ENCODE measurements around the gene SPC24. TPM values are rescaled to one million over a fixed set of nuclear protein-coding genes. Genes with fewer than 3 reads are reported as not detected.
"Not testable (repeated sequence)": the region's sequence is repeated elsewhere in the genome, so short reads cannot be mapped to it uniquely, and the experiment has no call there.

SPC24 gene
- total RNA-seq, 2 experiments from 2014 or later: 37.7 to 37.9 TPM

GRCh38 chr19:11138601-11139300 lies 16.8 kb downstream of the SPC24 start:
- CTCF ChIA-PET: interaction anchor here (0.8 to 2.3 kb wide), 3 partner anchors 12 to 19 kb away, joined by 3 to 4 read pairs (median 4); no protein-coding TSS in a partner anchor
- POLR2A ChIA-PET: interaction anchor here (0.6 kb wide), 1 partner anchor 111 kb away, joined by 5 read pairs; no protein-coding TSS in a partner anchor

DNA sequence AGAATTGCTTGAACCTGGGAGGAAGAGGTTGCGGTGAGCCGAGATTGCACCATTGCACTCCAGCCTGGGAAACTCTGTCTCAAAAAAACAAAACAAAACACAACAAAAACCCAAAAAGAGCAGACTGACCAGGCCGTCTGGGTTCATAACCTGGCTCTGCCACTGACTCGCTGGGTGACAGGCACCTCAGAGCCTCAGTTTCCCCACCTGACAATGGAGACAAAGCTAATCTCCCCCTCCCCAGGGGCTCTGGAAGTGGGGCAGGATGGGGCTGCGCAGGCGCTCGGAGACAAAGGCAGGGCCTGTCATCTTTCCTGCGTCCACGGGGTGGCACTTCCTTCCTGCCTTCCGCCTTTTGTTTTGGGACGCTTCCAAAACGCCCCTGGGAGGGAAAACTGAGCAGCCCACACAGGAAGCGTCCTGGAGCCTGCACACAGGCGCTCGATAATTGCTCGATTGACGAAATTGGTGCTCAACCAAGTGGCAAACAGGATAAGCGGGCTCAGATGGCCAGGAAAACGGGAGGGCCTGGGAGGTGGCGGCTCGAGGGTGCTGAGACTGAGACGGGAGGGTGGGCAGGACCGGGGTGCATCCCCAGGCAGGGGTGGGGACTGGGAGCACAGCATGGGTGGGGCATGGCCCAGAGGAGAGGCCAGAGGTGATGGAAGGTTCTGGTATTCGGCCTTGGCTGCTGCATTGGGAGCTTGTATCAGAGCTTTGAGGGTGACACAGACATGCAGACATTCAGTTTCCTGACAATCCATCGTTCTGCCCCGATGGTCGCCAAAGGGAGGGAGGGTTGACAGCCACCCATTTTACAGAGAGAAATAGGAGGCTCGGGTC lies 17.8 kb downstream of the SPC24 start:
- ChIA-PET POLR2A (interaction anchor here (0.6 kb wide), 1 partner anchor 112 kb away, joined by 5 read pairs; no protein-coding TSS in a partner anchor), CTCF (interaction anchor here (0.6 to 2.3 kb wide), 4 partner anchors 11 to 394 kb away, joined by 3 to 6 read pairs (median 4); partner anchors contain the start of gene SPC24)

DNA sequence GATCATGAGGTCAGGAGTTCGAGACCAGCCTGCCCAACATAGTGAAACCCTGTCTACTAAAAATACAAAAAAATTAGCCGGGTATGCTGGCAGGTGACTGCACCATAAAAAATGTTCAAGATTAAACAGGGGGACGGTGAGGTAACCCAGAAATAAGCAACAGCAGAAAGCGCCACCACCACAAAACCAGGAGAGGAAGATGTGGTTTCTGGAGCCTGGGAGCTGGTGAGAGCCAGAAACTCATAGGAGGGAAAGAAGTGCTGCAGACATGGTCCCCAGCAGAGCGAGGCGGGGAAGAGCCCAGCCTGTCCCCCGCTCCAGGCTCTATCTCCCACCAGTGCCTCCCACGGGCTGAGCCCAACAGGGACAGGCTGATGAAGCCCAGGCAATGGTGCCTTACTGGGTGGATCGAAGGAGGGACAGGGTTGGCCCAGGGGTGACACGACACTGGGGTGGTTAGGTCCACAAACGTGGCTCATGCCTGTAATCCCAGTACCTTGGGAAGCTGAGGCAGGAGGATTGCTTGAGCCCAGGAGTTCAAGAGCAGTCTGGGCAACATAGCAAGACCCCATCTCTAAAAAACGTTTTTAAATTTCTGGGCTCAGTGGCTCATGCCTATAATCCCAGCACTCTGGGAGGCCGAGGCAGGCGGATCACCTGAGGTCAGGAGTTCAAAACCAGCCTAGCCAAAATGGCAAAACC lies 19.0 kb downstream of the SPC24 start:
- ChIA-PET POLR2A (no interaction called here), CTCF (interaction anchor here (0.6 to 1.8 kb wide), 3 partner anchors 10 to 56 kb away, joined by 3 to 6 read pairs (median 4); partner anchors contain the start of gene SPC24)

DNA sequence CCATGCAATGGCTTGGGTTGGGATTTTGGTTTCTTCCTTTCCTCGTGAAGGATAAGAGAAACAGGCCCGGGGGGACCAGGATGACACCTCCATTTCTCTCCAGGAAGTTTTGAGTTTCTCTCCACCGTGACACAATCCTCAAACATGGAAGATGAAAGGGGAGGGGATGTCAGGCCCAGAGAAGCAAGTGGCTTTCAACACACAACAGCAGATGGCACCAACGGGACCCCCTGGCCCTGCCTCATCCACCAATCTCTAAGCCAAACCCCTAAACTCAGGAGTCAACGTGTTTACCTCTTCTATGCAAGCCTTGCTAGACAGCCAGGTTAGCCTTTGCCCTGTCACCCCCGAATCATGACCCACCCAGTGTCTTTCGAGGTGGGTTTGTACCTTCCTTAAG lies 24.1 kb downstream of the SPC24 start:
- ChIA-PET CTCF (interaction anchor here (0.6 kb wide), 1 partner anchor 38 kb away, joined by 4 read pairs; no protein-coding TSS in a partner anchor), POLR2A (no interaction called here)

DNA sequence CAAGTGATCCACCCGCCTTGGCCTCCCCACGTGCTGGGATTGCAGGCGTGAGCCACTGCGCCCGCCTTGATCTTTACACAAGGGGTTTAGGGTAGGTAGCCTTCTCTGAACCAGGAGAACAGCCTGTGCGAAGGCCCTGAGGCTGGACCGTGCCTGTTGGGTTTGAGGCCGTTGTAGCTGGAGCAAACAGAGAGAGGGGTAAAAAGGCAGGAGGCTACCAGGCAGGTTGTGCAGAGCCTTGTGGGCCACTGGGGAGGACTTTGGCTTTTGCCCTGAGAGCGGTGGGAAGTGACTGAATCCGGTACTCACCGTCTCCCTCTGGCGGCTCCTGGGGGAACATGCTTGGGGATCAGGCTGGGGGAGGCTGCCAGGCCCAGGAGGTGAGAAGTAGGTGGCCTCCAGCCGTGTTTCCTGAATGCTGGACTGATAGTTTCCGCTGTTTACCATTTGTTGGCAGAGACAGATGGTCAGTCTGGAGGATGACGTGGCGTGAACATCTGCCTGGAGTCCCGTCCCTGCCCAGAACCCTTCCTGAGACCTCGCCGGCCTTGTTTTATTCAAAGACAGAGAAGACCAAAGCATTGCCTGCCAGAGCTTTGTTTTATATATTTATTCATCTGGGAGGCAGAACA lies 24.6 kb downstream of the SPC24 start:
- CTCF ChIA-PET: interaction anchor here (0.6 to 1.4 kb wide), 2 partner anchors 34 to 38 kb away, joined by 3 to 4 read pairs; no protein-coding TSS in a partner anchor
- POLR2A ChIA-PET: interaction anchor here (0.6 kb wide), 1 partner anchor 10 kb away, joined by 7 read pairs; no protein-coding TSS in a partner anchor

GRCh38 chr19:11127905-11128304 lies 27.7 kb downstream of the SPC24 start:
- ChIA-PET CTCF (no interaction called here), POLR2A (no interaction called here)

GRCh38 chr19:11125994-11126685 lies 29.4 kb downstream of the SPC24 start:
- ChIA-PET POLR2A (interaction anchor here (0.6 to 0.7 kb wide), 2 partner anchors 336 to 471 kb away, joined by 4 to 5 read pairs; no protein-coding TSS in a partner anchor), CTCF (interaction anchor here (0.5 to 2.7 kb wide), 21 partner anchors 11 to 1209 kb away, joined by 3 to 16 read pairs (median 4); partner anchors contain the start of gene LDLR)

DNA sequence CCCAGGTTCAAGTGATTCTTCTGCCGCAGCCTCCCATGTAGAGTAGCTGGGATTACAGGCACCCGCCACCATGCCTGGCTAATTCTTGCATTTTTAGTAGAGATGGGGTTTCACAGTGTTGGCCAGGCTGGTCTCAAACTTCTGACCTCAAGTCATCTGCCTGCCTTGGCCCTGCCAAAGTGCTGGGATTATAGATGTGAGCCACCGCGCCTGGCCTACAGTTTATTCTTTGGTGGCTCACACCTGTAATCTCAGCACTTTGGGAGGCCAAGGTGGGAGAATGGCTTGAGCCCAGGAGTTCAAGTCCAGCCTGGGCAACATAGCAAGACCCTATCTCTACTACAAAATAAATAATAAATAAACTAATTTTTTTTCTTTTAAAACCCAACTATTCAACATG lies 31.4 kb downstream of the SPC24 start:
- POLR2A ChIA-PET: not testable (repeated sequence)
- CTCF ChIA-PET: interaction anchor here (0.6 to 2.7 kb wide), 2 partner anchors 20 to 89 kb away, joined by 3 to 16 read pairs; no protein-coding TSS in a partner anchor

DNA sequence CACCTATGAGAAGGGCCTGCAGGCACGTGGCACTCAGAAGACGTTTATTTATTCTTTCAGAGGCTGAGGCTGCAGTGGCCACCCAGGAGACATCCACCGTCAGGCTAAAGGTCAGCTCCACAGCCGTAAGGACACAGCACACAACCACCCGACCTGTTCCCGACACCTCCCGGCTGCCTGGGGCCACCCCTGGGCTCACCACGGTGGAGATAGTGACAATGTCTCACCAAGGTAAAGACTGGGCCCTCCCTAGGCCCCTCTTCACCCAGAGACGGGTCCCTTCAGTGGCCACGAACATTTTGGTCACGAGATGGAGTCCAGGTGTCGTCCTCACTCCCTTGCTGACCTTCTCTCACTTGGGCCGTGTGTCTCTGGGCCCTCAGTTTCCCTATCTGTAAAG lies 32.5 kb downstream of the SPC24 start:
- ChIA-PET POLR2A (no interaction called here), CTCF (no interaction called here)

- POLR2A ChIA-PET: interaction anchor here (0.7 kb wide), 1 partner anchor 25 kb away, joined by 6 read pairs; no protein-coding TSS in a partner anchor
These were observed 33.6 kb downstream of the SPC24 start for GRCh38 chr19:11121963-11122362.

DNA sequence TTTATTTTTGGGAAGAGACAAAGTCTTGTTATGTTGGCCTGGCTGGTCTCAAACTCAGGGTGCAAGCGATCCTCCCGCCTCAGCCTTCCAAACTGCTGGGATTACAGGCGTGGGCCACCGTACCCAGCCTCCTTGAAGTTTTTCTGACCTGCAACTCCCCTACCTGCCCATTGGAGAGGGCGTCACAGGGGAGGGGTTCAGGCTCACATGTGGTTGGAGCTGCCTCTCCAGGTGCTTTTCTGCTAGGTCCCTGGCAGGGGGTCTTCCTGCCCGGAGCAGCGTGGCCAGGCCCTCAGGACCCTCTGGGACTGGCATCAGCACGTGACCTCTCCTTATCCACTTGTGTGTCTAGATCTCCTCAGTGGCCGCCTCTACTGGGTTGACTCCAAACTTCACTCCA lies 39.1 kb downstream of the SPC24 start:
- CTCF ChIA-PET: no interaction called here
- POLR2A ChIA-PET: no interaction called here

More at GRCh38 chr19:11121963-11122362, 33.6 kb downstream of the SPC24 start:
- CTCF ChIA-PET: not testable (repeated sequence)

- ChIA-PET POLR2A (interaction anchor here (0.7 kb wide), 1 partner anchor 265 kb away, joined by 7 read pairs; no protein-coding TSS in a partner anchor), CTCF (no interaction called here)
These were observed 39.6 kb downstream of the SPC24 start for GRCh38 chr19:11115895-11116446.

- CTCF ChIA-PET: no interaction called here
- POLR2A ChIA-PET: no interaction called here
These were observed 40.5 kb downstream of the SPC24 start for GRCh38 chr19:11115042-11115441.

- POLR2A ChIA-PET: interaction anchor here (0.6 kb wide), 1 partner anchor 1006 kb away, joined by 3 read pairs; no protein-coding TSS in a partner anchor
- CTCF ChIA-PET: no interaction called here
These were observed 42.4 kb downstream of the SPC24 start for GRCh38 chr19:11113140-11113708.

DNA sequence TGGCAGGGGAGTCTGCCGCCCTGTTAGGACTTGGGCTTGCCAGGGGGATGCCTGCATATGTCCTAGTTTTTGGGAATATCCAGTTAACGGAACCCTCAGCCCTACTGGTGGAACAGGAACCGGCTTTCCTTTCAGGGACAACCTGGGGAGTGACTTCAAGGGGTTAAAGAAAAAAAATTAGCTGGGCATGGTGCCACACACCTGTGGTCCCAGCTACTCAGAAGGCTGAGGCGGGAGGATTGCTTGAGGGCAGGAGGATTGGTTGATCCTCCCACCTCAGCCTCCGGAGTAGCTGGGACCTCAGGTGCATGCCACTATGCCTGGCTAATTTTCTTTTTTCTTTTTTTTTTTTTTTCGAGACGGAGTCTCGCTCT lies 43.8 kb downstream of the SPC24 start:
- POLR2A ChIA-PET: no interaction called here
- CTCF ChIA-PET: interaction anchor here (1.1 kb wide), 1 partner anchor 14 kb away, joined by 4 read pairs; no protein-coding TSS in a partner anchor

DNA sequence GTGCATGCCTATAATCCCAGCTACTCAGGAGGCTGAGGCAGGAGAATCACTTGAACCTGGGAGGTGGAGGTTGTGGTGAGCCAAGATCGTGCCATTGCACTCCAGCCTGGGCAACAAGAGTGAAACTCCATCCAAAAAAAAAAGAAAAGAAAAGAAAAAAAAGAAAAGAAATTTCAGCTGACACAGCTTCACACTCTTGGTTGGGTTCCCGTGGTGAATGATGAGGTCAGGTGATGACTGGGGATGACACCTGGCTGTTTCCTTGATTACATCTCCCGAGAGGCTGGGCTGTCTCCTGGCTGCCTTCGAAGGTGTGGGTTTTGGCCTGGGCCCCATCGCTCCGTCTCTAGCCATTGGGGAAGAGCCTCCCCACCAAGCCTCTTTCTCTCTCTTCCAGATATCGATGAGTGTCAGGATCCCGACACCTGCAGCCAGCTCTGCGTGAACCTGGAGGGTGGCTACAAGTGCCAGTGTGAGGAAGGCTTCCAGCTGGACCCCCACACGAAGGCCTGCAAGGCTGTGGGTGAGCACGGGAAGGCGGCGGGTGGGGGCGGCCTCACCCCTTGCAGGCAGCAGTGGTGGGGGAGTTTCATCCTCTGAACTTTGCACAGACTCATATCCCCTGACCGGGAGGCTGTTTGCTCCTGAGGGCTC lies 44.3 kb downstream of the SPC24 start:
- ChIA-PET CTCF (interaction anchor here (1.1 kb wide), 1 partner anchor 15 kb away, joined by 4 read pairs; no protein-coding TSS in a partner anchor), POLR2A (interaction anchor here (0.8 kb wide), 1 partner anchor 22 kb away, joined by 3 read pairs; the partner anchor contains the start of gene LDLR)

- POLR2A ChIA-PET: no interaction called here
- CTCF ChIA-PET: no interaction called here
These were observed 46.8 kb downstream of the SPC24 start for GRCh38 chr19:11108746-11109145.
